Measurements from ENCODE around the gene MCTP1. TPM values are rescaled to one million over a fixed set of nuclear protein-coding genes. Genes with fewer than 3 reads are reported as not detected.

The MCTP1 gene
- total RNA-seq, 2 donors from 2014 or later, result 22.1 to 256 TPM

GRCh38 chr5:95053253-95053652 is 231.6 kb downstream of the MCTP1 start:
- DNase-seq (ENCODE audit: low spot score) (no peak), ATAC-seq (ENCODE audit: insufficient number of reproducible peaks, low FRiP score, low read depth) (no peak)
- no peaks in the 10 kb centered on the region for H3K36me3 ChIP-seq
- TF ChIP-seq, protein P1, sequence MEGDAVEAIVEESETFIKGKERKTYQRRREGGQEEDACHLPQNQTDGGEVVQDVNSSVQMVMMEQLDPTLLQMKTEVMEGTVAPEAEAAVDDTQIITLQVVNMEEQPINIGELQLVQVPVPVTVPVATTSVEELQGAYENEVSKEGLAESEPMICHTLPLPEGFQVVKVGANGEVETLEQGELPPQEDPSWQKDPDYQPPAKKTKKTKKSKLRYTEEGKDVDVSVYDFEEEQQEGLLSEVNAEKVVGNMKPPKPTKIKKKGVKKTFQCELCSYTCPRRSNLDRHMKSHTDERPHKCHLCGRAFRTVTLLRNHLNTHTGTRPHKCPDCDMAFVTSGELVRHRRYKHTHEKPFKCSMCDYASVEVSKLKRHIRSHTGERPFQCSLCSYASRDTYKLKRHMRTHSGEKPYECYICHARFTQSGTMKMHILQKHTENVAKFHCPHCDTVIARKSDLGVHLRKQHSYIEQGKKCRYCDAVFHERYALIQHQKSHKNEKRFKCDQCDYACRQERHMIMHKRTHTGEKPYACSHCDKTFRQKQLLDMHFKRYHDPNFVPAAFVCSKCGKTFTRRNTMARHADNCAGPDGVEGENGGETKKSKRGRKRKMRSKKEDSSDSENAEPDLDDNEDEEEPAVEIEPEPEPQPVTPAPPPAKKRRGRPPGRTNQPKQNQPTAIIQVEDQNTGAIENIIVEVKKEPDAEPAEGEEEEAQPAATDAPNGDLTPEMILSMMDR (IDR thresholded peaks at IDR 0.05), result no peak
- no peaks in the 10 kb centered on the region for H3K9me3 ChIP-seq
- no peaks in the 10 kb centered on the region for H3K27me3 ChIP-seq (replicated peaks; ENCODE audit: insufficient read depth)
- no peaks in the 10 kb centered on the region for H3K4me1 ChIP-seq (ENCODE audit: control insufficient read depth in 1 of 2, low read depth in 2 of 2)
- H3K4me3 ChIP-seq, result no peak overlapping the region
- no peak overlapping the region for H3K27ac ChIP-seq

DNA sequence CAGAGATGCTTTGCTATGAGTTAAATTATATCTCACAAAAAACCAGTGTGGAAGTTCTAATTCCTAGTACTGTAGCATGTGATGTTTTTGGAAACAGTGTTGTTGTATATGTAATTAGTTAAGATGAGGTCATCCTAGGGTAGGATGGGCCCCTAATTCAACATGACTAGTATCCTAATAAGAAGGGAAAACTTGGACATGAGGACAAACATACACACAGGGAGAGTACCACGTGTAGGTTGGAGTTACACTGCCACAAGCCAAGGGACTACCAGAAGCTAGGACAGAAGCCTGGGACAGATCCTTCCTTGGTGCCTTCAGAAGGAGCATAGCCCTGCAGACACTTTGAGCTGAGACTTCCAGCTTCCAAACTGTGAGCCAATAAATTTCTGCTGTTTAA is 234.2 kb downstream of the MCTP1 start:
- H3K27ac ChIP-seq, result no peak overlapping the region
- TF ChIP-seq, protein P1 (IDR thresholded peaks at IDR 0.05), result no peak
- H3K27me3 ChIP-seq (replicated peaks; ENCODE audit: insufficient read depth), result no peaks in the 10 kb centered on the region
- no peak for ATAC-seq (ENCODE audit: insufficient number of reproducible peaks, low FRiP score, low read depth)
- H3K9me3 ChIP-seq, result no peaks in the 10 kb centered on the region
- no peaks in the 10 kb centered on the region for H3K4me1 ChIP-seq (ENCODE audit: control insufficient read depth in 1 of 2, low read depth in 2 of 2)
- DNase-seq (ENCODE audit: low spot score), result no peak
- no peak overlapping the region for H3K4me3 ChIP-seq
- no peaks in the 10 kb centered on the region for H3K36me3 ChIP-seq

DNA sequence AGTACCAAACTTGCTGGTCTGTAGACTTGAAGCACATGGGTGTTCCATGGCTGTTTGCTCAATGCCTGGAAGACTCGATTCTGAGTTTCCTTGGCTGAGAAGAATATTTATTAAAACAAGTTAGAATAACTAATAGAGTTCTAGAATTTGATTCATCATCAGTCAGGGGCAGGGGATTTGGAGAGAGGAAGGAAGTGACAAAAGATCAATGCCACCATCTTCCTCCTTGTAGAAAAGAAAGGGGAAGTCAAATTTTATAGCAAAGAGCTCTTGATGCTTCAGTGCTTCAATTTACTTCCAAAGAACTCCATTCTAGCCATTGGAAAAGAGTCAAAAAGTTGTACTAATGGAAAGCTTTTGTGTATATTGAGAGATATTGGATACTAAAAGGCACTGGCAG is 236.3 kb downstream of the MCTP1 start:
- ATAC-seq (ENCODE audit: insufficient number of reproducible peaks, low FRiP score, low read depth), result no peak

GRCh38 chr5:95045181-95045965 is 239.5 kb downstream of the MCTP1 start:
- Histone ChIP-seq H3K4me1 (ENCODE audit: control insufficient read depth in 1 of 2, low read depth in 2 of 2) (peaks cover 0 to 2% of the 10 kb centered on the region in 2 donors), H3K27ac (no peak overlapping the region), H3K27me3 (replicated peaks; ENCODE audit: insufficient read depth) (no peaks in the 10 kb centered on the region), H3K4me3 (no peak overlapping the region), H3K9me3 (no peaks in the 10 kb centered on the region), H3K36me3 (no peaks in the 10 kb centered on the region)
- no peak for ATAC-seq (ENCODE audit: insufficient number of reproducible peaks, low FRiP score, low read depth)
- TF ChIP-seq, protein P1 (IDR thresholded peaks at IDR 0.05), result no peak
- DNase-seq (ENCODE audit: low spot score), result no peak

More for the DNA sequence above, 236.3 kb downstream of the MCTP1 start:
- Histone ChIP-seq H3K4me1 (ENCODE audit: control insufficient read depth in 1 of 2, low read depth in 2 of 2) (peaks cover 0 to 1% of the 10 kb centered on the region in 2 donors), H3K36me3 (no peaks in the 10 kb centered on the region), H3K4me3 (no peak overlapping the region), H3K27me3 (replicated peaks; ENCODE audit: insufficient read depth) (no peaks in the 10 kb centered on the region), H3K9me3 (no peaks in the 10 kb centered on the region), H3K27ac (no peak overlapping the region)
- no peak for DNase-seq (ENCODE audit: low spot score)
- TF ChIP-seq, protein P1 (IDR thresholded peaks at IDR 0.05), result no peak

DNA sequence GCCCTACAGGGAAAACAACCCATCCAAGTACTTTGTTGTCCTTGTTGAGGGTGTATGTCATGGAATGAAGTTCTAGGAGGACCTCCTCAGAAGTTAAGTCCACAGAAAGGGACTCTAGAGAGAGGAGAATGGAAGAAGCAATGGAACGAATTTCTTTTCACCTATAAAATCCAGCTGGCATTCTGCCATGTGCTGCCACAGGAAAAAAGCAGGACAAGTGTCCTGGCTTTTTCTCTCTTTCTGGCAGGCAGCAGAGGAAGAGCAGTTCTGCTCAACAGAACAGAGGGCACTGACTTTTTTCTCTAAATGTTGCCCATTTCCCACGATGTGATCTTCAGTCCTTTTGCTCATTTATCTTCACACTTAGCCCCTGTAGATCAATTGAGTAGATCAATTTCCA is 240.8 kb downstream of the MCTP1 start:
- Histone ChIP-seq H3K4me3 (no peak overlapping the region), H3K27ac (no peak overlapping the region), H3K27me3 (replicated peaks; ENCODE audit: insufficient read depth) (no peaks in the 10 kb centered on the region), H3K9me3 (no peaks in the 10 kb centered on the region), H3K4me1 (ENCODE audit: control insufficient read depth in 1 of 2, low read depth in 2 of 2) (peaks cover 0 to 2% of the 10 kb centered on the region in 2 donors), H3K36me3 (no peaks in the 10 kb centered on the region)
- TF ChIP-seq, protein P1 (IDR thresholded peaks at IDR 0.05), result no peak
- DNase-seq (ENCODE audit: low spot score) (no peak), ATAC-seq (ENCODE audit: insufficient number of reproducible peaks, low FRiP score, low read depth) (no peak)
